VCaP (cell line): ENCODE measurements around the gene JAKMIP2.
"Not testable (repeated sequence)": the region's sequence is repeated elsewhere in the genome, so short reads cannot be mapped to it uniquely, and the experiment has no call there.

Experiments used
- H3K27ac ChIP-seq: fragments of 450-650 bp; 2 replicates; pipeline ENCODE4 v1.5.1; 2017
- TF ChIP-seq, protein P1 (sequence below): fragments of 450-650 bp; conservative IDR thresholded peaks from 2 replicates; pipeline ENCODE4 v1.5.1; 2017; ENCODE audit warnings: mild to moderate bottlenecking, moderate library complexity

The JAKMIP2 gene

DNA sequence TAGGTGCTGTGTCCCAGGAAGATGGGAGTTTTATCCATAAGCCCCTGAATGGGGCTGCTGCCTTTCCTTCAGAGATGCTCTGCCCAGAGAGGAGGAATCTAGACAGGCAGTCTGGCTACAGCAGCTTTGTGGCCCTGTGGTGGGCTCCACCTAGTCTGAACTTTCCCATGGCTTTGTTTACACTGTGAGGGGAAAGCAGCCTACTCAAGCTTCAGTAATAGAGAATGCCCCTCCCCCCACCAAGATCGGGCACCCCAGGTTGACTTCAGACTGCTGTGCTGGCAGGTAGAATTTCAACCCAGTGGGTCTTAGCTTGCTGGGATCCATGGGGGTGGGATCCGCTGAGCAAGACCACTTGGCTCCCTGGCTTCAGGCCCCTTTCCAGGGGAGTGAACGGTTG is 171.7 kb downstream of the JAKMIP2 start:
- TF ChIP-seq, protein P1, sequence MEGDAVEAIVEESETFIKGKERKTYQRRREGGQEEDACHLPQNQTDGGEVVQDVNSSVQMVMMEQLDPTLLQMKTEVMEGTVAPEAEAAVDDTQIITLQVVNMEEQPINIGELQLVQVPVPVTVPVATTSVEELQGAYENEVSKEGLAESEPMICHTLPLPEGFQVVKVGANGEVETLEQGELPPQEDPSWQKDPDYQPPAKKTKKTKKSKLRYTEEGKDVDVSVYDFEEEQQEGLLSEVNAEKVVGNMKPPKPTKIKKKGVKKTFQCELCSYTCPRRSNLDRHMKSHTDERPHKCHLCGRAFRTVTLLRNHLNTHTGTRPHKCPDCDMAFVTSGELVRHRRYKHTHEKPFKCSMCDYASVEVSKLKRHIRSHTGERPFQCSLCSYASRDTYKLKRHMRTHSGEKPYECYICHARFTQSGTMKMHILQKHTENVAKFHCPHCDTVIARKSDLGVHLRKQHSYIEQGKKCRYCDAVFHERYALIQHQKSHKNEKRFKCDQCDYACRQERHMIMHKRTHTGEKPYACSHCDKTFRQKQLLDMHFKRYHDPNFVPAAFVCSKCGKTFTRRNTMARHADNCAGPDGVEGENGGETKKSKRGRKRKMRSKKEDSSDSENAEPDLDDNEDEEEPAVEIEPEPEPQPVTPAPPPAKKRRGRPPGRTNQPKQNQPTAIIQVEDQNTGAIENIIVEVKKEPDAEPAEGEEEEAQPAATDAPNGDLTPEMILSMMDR = no peak
- H3K27ac ChIP-seq = no peak overlapping the region

DNA sequence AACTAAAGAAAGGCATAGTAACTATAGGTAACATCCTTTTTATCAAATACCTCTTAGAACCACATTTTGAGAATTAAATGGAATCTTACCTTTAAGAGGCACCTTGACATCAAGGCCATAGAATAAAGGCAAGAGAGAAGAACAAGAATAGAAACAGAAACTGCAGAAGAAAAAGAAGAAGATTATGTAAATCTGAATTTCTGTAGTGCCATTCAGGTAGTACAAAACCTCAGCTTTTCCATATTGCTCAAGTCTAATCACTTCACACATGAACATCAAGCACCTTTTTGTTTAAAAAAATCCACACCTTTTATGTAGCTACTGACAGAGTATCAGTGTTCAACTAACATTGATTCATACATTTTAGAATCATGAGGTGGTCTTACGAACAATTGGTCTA is 180.9 kb downstream of the JAKMIP2 start:
- TF ChIP-seq, protein P1 = no peak
- H3K27ac ChIP-seq = no peak overlapping the region

DNA sequence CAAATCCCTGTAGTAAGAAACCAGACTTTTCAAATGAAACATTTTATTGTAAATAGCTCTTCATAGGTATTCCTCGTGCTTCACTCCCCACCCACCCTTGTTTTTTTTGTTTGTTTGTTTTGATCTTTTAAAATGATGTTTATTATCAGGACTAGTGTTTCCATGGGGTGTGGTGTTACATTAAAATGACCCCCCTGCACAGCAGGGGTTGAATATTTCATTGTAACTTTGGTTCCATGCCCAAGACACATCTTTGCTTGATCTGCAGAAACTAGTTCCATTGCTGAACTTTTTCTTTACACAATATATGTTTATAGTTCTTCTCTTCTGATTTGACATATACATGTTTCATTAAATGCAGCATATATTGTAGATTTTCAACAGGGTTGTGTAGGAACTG is 191.4 kb downstream of the JAKMIP2 start:
- TF ChIP-seq, protein P1 = no peak

DNA sequence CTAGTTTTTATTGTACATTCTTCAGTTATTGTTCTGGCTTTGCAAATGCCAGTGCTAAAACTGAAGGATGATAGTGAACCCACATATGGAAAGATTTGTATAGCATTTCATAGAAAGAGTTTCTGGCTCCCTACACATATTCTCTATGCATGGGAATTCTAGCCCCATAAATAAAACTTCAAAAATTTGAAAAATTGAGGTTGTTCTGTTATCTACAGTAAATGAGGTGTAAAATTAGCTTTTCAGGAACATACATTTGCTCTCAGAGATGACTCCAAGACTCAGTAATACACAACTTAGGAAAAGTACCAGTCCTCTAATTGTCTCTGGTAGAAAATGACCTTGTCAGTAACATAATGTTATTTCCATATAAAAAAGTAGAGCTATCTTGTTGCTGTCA is 192.4 kb downstream of the JAKMIP2 start:
- no peak overlapping the region for H3K27ac ChIP-seq
- TF ChIP-seq, protein P1 = no peak

More for the DNA sequence above, 191.4 kb downstream of the JAKMIP2 start:
- H3K27ac ChIP-seq = no peak overlapping the region

DNA sequence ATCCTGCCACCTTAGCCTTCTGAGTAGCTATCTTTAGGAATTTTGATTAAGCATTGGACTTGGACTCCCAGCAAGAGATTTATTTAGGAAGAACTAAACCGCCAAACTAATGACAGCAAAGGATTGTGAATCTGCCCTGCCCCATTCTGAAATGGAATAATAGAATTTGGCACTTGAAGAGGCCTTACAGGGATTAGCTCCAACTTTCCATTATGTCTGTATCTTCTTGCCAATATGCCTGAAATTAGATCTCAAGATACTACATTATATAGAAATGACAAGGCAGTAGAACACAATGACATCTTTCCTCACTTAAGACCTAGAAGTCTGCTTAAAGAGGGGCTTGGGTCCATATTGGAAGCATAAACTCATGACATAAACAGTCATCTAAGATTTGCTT is 195.7 kb downstream of the JAKMIP2 start:
- TF ChIP-seq, protein P1 = no peak
- no peak overlapping the region for H3K27ac ChIP-seq

DNA sequence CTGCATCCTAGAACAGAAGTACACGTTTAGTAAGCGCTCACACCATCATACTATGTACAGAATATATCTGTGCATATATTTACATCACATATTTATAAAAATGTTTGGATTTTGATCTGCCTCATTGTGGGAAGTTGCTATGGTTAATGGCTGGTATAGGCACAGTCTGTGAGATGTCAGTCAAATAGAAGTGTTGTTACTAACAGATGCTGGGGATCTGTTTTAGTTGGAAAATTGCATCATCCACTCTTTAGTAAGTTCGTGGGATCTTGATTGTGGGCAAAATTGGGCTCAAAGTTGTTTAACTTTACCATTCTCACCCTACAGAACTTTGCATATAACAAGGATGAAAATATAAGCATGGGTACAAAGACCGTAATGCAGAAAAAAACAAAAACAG is 196.3 kb downstream of the JAKMIP2 start:
- H3K27ac ChIP-seq = no peak overlapping the region
- TF ChIP-seq, protein P1 = no peak

DNA sequence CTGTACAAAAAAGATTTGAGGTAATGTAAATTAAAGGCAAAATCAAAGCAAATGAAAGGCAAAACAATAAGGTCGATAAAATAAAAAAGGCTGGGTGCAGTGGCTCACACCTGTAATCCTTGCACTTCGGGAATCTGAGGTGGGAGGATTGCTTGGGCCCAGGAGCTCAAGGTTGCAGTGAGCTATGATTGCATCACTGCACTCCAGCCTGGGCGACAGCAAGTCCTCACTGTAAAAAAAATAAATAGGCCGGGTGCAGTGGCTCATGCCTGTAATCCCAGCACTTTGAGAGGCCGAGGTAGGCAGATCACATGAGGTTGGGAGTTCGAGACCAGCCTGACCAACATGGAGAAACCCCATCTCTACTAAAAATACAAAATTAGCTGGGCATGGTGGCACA is 200.3 kb downstream of the JAKMIP2 start:
- not testable (repeated sequence) for H3K27ac ChIP-seq

DNA sequence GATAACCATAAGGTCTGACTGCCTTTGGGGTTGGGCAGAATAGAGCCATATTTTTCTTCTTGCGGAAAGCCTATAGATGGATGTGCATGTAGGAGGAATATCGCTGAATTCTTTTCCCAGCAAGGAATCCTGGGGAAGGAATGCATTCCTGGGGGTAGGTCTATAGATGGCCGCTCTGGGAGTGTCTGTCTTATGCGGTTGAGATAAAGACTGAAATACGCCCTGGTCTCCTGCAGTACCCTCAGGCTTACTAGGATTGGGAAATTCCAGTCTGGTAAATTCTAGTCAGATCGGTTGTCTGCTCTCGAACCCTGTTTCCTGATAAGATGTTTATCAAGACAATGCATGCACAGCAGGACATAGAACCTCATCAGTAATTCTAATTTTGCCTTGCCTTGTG is 202.1 kb downstream of the JAKMIP2 start:
- H3K27ac ChIP-seq = not testable (repeated sequence)

DNA sequence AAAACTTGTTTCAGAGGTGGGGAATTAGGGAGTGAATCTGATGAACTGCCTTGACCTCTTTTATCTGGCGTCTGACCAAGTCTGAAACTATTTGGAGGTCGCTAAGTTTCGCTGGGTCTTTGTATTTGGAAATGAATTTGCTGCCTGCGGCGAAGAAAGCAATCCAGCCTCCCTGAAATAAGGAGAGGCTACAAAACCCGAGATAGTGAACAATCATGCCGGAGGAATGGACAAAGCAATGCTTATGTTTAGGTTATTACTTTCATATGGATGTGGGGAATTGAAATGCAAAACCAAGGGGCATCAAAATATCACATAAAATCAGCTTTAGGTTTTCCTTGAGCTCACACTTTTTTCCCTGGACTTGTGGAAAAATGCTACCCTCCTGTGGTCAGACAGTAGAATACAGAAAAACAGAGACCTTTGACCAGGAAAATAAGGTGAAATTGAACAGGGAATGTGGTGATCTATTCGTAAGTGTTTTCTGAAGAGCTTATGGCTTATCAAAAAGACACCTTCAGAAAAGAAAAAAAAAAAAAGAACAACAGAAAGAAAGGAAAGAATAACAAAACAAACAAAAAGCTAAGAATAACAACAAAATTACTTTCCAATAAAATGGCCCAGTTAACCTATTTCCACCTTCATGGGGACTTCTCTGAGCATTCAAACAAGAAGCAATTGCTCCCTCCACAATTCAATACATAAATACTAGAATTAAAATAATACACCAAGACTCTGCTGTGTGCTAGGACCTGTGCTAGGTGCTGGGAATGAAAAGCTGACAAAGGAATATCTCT is 204.1 kb downstream of the JAKMIP2 start:
- TF ChIP-seq, protein P1 = peak; percentile 73
- no peak overlapping the region for H3K27ac ChIP-seq
